ENCODE results near the gene KLRC4. TPM values are rescaled to one million over a fixed set of nuclear protein-coding genes. Genes with fewer than 3 reads are reported as not detected.
"Not testable (repeated sequence)": the region's sequence is repeated elsewhere in the genome, so short reads cannot be mapped to it uniquely, and the experiment has no call there.

The KLRC4 gene
- polyA plus RNA-seq, 3 donors = not detected

GRCh38 chr12:10397296-10397695 is 12.3 kb downstream of the KLRC4 start:
- Mint-ChIP-seq H3K4me3 (no peak overlapping the region), H3K9me3 (peaks cover 0 to 3% (median 0%) of the 10 kb centered on the region in 7 donors), H3K36me3 (no peaks in the 10 kb centered on the region), H3K27ac (no peak overlapping the region), H3K4me1 (peaks cover 31% of the 10 kb centered on the region), H3K27me3 (ENCODE audit: low read depth in 3 of 3) (peaks cover 7 to 11% (median 11%) of the 10 kb centered on the region in 3 donors)
- DNase-seq = no peak
- Histone ChIP-seq H3K9ac (ENCODE audit: insufficient read depth, low read length, poor library complexity, severe bottlenecking) (no peak overlapping the region), H4K20me1 (ENCODE audit: insufficient read depth, low read length) (no peaks in the 10 kb centered on the region), H3K27ac (ENCODE audit: low read depth in 1 of 2, low read length in 2 of 2) (no peak overlapping the region), H3K9me3 (replicated peaks in 1 of 2; ENCODE audit: control insufficient read depth in 1 of 2, insufficient read depth in 1 of 2, low read length in 2 of 2) (no peaks in the 10 kb centered on the region), H3K4me1 (ENCODE audit: control insufficient read depth in 1 of 2, insufficient read depth in 2 of 2, low read length in 2 of 2) (peaks cover 35% of the 10 kb centered on the region in 2 donors), H3K4me3 (replicated peaks in 1 of 3; ENCODE audit: low read depth in 2 of 3, low read length in 3 of 3) (no peak overlapping the region), H3K79me2 (ENCODE audit: insufficient read depth, low read length) (no peaks in the 10 kb centered on the region), H3K27me3 (ENCODE audit: control insufficient read depth in 2 of 2, insufficient read depth in 2 of 2, low read length in 2 of 2) (peaks cover 0 to 22% of the 10 kb centered on the region in 2 donors), H3K36me3 (replicated peaks in 1 of 2; ENCODE audit: control insufficient read depth in 1 of 2, insufficient read depth in 2 of 2, low read length in 2 of 2) (no peaks in the 10 kb centered on the region), H2AFZ (ENCODE audit: insufficient read depth, low read depth, low read length, poor library complexity, severe bottlenecking) (no peak overlapping the region), H3K4me2 (replicated peaks; ENCODE audit: extremely low read depth, low read length, poor library complexity, severe bottlenecking) (no peak overlapping the region)
- no CpG with 5 or more reads among the region's 2 CpGs for WGBS (ENCODE audit: insufficient coverage)
- TF ChIP-seq CTCF (IDR thresholded peaks at IDR 0.05) = no peak
- intact Hi-C loops (cut with micrococcal nuclease) = no loop called here

DNA sequence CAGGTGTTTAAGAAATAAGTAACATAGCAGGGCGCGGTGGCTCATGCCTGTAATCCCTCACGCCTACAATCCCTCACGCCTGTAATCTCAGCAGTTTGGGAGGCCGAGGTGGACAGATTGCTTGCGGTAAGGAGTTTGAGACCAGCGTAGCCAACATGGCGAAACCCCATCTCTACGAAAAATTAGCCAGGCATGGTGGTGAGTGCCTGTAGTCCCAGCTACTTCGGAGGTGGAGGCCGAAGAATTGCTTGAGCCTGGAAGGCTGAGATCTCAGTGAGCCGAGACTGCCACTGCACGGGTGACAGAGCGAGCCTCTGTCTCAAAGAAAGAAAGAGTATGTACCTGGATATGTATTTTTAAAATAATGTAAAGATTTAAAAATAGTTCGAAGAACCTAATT is 13.4 kb downstream of the KLRC4 start:
- Histone ChIP-seq H3K4me1 (ENCODE audit: control insufficient read depth in 1 of 2, insufficient read depth in 2 of 2, low read length in 2 of 2) (peaks cover 40 to 42% of the 10 kb centered on the region in 2 donors), H2AFZ (ENCODE audit: insufficient read depth, low read depth, low read length, poor library complexity, severe bottlenecking) (peak overlapping the region; percentile 68), H3K27me3 (ENCODE audit: control insufficient read depth in 2 of 2, insufficient read depth in 2 of 2, low read length in 2 of 2) (peaks cover 0 to 14% of the 10 kb centered on the region in 2 donors), H3K4me2 (replicated peaks; ENCODE audit: extremely low read depth, low read length, poor library complexity, severe bottlenecking) (peak overlapping the region; percentile 60), H3K27ac (ENCODE audit: low read depth in 1 of 2, low read length in 2 of 2) (peak overlapping the region; percentile 64 to 95), H3K4me3 (replicated peaks in 1 of 3; ENCODE audit: low read depth in 2 of 3, low read length in 3 of 3) (peak overlapping the region in 1 of 3 experiments; percentile 63)
- intact Hi-C loops (cut with micrococcal nuclease); H3K9ac ChIP-seq (ENCODE audit: insufficient read depth, low read length, poor library complexity, severe bottlenecking); H3K4me3 Mint-ChIP-seq; H3K9me3 ChIP-seq (replicated peaks in 1 of 2; ENCODE audit: control insufficient read depth in 1 of 2, insufficient read depth in 1 of 2, low read length in 2 of 2); H3K9me3 Mint-ChIP-seq; H3K36me3 ChIP-seq (replicated peaks in 1 of 2; ENCODE audit: control insufficient read depth in 1 of 2, insufficient read depth in 2 of 2, low read length in 2 of 2); H3K79me2 ChIP-seq (ENCODE audit: insufficient read depth, low read length); H4K20me1 ChIP-seq (ENCODE audit: insufficient read depth, low read length); DNase-seq; H3K36me3 Mint-ChIP-seq: not testable (repeated sequence)
- Mint-ChIP-seq H3K27ac (peak overlapping the region; percentile 91 to 97 (median 96)), H3K4me1 (peaks cover 38% of the 10 kb centered on the region), H3K27me3 (ENCODE audit: low read depth in 3 of 3) (peaks cover 7 to 11% (median 11%) of the 10 kb centered on the region in 3 donors)
- no CpG with 5 or more reads among the region's 15 CpGs for WGBS (ENCODE audit: insufficient coverage)
